ENCODE measurements around the gene RXRB.

RXRB gene

GRCh38 chr6:33170176-33171015 is 30.1 kb downstream of the RXRB start:
- no peak for TF ChIP-seq GATA2 (IDR thresholded peaks at IDR 0.05; ENCODE audit: low read depth, low read length)
- TF ChIP-seq GATA3 (IDR thresholded peaks at IDR 0.05; ENCODE audit: low read depth, low read length) = no peak

- TF ChIP-seq GATA2 (IDR thresholded peaks at IDR 0.05; ENCODE audit: low read depth, low read length) (no peak), GATA3 (IDR thresholded peaks at IDR 0.05; ENCODE audit: low read depth, low read length) (no peak)
Observed at GRCh38 chr6:33169291-33170175, 30.9 kb downstream of the RXRB start.

- TF ChIP-seq GATA3 (IDR thresholded peaks at IDR 0.05; ENCODE audit: low read depth, low read length) (no peak), GATA2 (IDR thresholded peaks at IDR 0.05; ENCODE audit: low read depth, low read length) (no peak)
Observed at GRCh38 chr6:33168639-33169038, 31.8 kb downstream of the RXRB start.

GRCh38 chr6:33168284-33168601 is 32.2 kb downstream of the RXRB start:
- TF ChIP-seq GATA2 (IDR thresholded peaks at IDR 0.05; ENCODE audit: low read depth, low read length) = no peak
- TF ChIP-seq GATA3 (IDR thresholded peaks at IDR 0.05; ENCODE audit: low read depth, low read length) = no peak

GRCh38 chr6:33167374-33168283 is 32.8 kb downstream of the RXRB start:
- TF ChIP-seq GATA2 (IDR thresholded peaks at IDR 0.05; ENCODE audit: low read depth, low read length) (no peak), GATA3 (IDR thresholded peaks at IDR 0.05; ENCODE audit: low read depth, low read length) (no peak)

DNA sequence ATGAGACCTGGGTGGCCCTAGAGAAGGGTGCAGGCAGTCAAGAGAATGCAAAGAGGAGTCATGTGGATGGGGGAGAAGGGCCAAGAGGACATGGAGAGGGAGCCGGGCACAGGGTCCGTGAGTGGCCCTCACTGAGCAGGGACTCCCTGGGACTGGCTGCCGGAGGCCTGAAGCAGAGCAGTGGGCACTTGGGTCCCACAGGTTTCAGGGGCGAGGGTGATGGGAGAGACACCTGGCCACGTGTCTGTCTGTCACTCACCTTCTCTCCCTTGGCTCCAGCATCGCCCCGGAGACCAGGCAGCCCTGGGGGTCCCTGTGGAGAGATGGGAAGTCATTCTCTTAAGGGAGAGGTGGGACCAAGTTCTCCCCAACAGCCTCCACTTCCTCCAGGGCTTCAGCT is 33.7 kb downstream of the RXRB start:
- no peak for TF ChIP-seq GATA3 (IDR thresholded peaks at IDR 0.05; ENCODE audit: low read depth, low read length)

GRCh38 chr6:33166363-33166762 is 34.1 kb downstream of the RXRB start:
- TF ChIP-seq GATA3 (IDR thresholded peaks at IDR 0.05; ENCODE audit: low read depth, low read length) (no peak), GATA2 (IDR thresholded peaks at IDR 0.05; ENCODE audit: low read depth, low read length) (no peak)

DNA sequence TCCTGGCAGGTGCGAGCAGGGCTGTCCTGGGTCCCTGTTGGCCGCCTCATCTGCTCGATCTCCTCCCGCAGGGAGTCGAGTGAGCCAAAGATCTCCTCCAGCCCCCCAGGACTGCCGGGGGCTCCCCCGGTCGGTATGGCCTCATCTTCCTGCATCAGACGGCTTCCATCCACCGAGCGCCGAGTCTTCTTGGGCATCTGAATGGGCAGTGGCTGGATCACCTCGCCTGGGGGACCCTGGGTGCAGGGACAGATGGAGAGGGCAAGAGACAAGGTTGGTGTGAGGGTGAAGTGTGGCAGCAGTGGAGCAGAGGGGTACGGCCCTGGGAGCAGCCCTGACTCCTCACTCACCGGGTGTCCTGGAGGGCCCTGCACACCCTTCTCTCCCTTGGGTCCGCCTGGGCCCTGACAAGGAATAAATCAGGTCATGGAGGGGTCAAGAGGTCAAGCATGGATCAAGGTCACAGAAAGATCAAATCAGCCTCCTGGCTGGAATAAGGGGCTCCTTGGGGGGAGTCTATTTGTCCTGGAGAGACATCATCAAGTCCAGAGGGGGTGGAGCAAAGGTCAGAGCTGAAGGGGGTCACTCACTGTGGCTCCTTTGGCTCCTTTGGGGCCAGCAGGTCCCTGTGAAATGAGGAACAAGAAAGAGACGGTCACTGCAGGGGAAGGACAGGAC is 34.7 kb downstream of the RXRB start:
- no peak for TF ChIP-seq GATA3 (IDR thresholded peaks at IDR 0.05; ENCODE audit: low read depth, low read length)
- TF ChIP-seq GATA2 (IDR thresholded peaks at IDR 0.05; ENCODE audit: low read depth, low read length) = no peak

- TF ChIP-seq GATA2 (IDR thresholded peaks at IDR 0.05; ENCODE audit: low read depth, low read length) (no peak), GATA3 (IDR thresholded peaks at IDR 0.05; ENCODE audit: low read depth, low read length) (no peak)
Observed at GRCh38 chr6:33164665-33165373, 35.6 kb downstream of the RXRB start.

DNA sequence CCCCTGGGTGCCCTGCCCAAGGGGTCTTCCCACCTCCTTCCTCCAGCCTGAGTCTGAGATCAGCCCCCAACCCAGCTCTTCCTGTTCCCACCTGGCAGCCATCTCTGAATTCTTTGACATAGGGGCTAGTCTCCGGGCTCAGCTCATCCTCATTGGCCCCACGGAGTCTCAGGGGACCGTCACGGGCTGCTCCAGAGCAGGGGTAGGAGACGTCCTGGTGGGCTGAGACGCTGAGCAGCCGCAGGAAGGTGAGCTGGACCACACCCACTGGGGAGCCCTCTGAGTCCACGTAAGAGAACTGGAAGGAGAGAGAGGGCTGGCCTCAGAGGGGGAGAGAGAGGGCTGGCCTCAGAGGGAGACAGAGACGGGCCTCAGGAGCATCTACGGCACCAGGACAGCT is 36.3 kb downstream of the RXRB start:
- no peak for TF ChIP-seq GATA2 (IDR thresholded peaks at IDR 0.05; ENCODE audit: low read depth, low read length)
- TF ChIP-seq GATA3 (IDR thresholded peaks at IDR 0.05; ENCODE audit: low read depth, low read length) = no peak

- no peak for TF ChIP-seq GATA3 (IDR thresholded peaks at IDR 0.05; ENCODE audit: low read depth, low read length)
- TF ChIP-seq GATA2 (IDR thresholded peaks at IDR 0.05; ENCODE audit: low read depth, low read length) = no peak
Observed at GRCh38 chr6:33163540-33163939, 36.9 kb downstream of the RXRB start.

GRCh38 chr6:33161354-33162331 is 38.8 kb downstream of the RXRB start:
- TF ChIP-seq GATA3 (IDR thresholded peaks at IDR 0.05; ENCODE audit: low read depth, low read length) = no peak
- no peak for TF ChIP-seq GATA2 (IDR thresholded peaks at IDR 0.05; ENCODE audit: low read depth, low read length)
